OCI-LY1 (cell line): ENCODE results near the gene TGFBRAP1.

Experiments used
- H2AFZ ChIP-seq: fragments of 200-600 bp; sonication (generic), shearing (Covaris generic); 2 replicates; pipeline ENCODE4 v1.6.0; 2014; ENCODE audit warnings: antibody characterized with exemption, mild to moderate bottlenecking, low read length
- H3F3A ChIP-seq: fragments of 200-600 bp; sonication (generic), shearing (Covaris generic); 2 replicates; pipeline ENCODE4 v1.6.0; 2014; ENCODE audit warnings: mild to moderate bottlenecking, antibody characterized with exemption, low read length, moderate library complexity; ENCODE audit not compliant: insufficient read depth
- H3K27ac ChIP-seq: fragments of 200-600 bp; sonication (generic); 2 replicates; pipeline ENCODE4 v1.5.1; 2014; ENCODE audit warnings: low read length, mixed run types, mild to moderate bottlenecking, low read depth; ENCODE audit not compliant: poor library complexity, severe bottlenecking
- H3K27me3 ChIP-seq: fragments of 200-600 bp; sonication (generic); 2 replicates; pipeline ENCODE4 v1.6.0; 2014; ENCODE audit warnings: antibody characterized with exemption, mild to moderate bottlenecking, low read length, moderate library complexity; ENCODE audit not compliant: insufficient read depth
- H3K36me3 ChIP-seq: fragments of 200-600 bp; sonication (generic); 2 replicates; pipeline ENCODE4 v1.6.1; 2014; ENCODE audit warnings: mild to moderate bottlenecking, antibody characterized with exemption, low read length, moderate library complexity, mixed read lengths; ENCODE audit not compliant: insufficient read depth
- H3K4me1 ChIP-seq: fragments of 200-600 bp; sonication (generic); 2 replicates; pipeline ENCODE4 v1.5.1; 2014; ENCODE audit warnings: mild to moderate bottlenecking, low read length, moderate library complexity; ENCODE audit not compliant: insufficient read depth, severe bottlenecking
- H3K4me2 ChIP-seq: fragments of 200-600 bp; sonication (generic), shearing (Covaris generic); 2 replicates; pipeline ENCODE4 v1.6.1; 2014; ENCODE audit warnings: low read length
- H3K4me3 ChIP-seq: fragments of 200-600 bp; sonication (generic); 2 replicates; pipeline ENCODE4 v1.5.1; 2014; ENCODE audit warnings: low read length, low read depth, mild to moderate bottlenecking, mixed read lengths; ENCODE audit not compliant: poor library complexity, severe bottlenecking
- H3K79me2 ChIP-seq: fragments of 200-600 bp; shearing (Covaris generic); 2 replicates; pipeline ENCODE4 v1.6.1; 2016; ENCODE audit warnings: mixed run types, low read length, mixed read lengths; ENCODE audit not compliant: insufficient read depth
- H3K9ac ChIP-seq: fragments of 200-600 bp; sonication (generic), shearing (Covaris generic); 2 replicates; pipeline ENCODE4 v1.6.1; 2014; ENCODE audit warnings: mild to moderate bottlenecking, low read length, mixed read lengths
- H3K9me2 ChIP-seq: fragments of 200-600 bp; sonication (generic), shearing (Covaris generic); 2 replicates; pipeline ENCODE4 v1.6.1; 2014; ENCODE audit warnings: low read depth, mild to moderate bottlenecking, low read length, mixed read lengths
- H3K9me3 ChIP-seq: fragments of 200-600 bp; shearing (Covaris generic); 2 replicates; pipeline ENCODE4 v1.6.1; 2014; ENCODE audit warnings: low read length, mixed read lengths
- H4K20me1 ChIP-seq: fragments of 200-600 bp; sonication (generic), shearing (Covaris generic); 2 replicates; pipeline ENCODE4 v1.6.0; 2016; ENCODE audit warnings: mild to moderate bottlenecking, low read length; ENCODE audit not compliant: insufficient read depth
- CTCF ChIP-seq: fragments of 200-600 bp; sonication (generic), shearing (Covaris generic); IDR thresholded peaks from 2 replicates; pipeline ENCODE4 v1.5.1; 2017; ENCODE audit warnings: mild to moderate bottlenecking, antibody characterized with exemption, low read length, moderate library complexity, mixed read lengths
- EZH2 ChIP-seq: fragments of 200-600 bp; sonication (generic), shearing (Covaris generic); IDR thresholded peaks from 2 replicates; pipeline ENCODE4 v1.8.0; 2017; ENCODE audit warnings: borderline replicate concordance, mixed run types, mild to moderate bottlenecking, antibody characterized with exemption, low read length, moderate library complexity, mixed read lengths

TGFBRAP1 gene

DNA sequence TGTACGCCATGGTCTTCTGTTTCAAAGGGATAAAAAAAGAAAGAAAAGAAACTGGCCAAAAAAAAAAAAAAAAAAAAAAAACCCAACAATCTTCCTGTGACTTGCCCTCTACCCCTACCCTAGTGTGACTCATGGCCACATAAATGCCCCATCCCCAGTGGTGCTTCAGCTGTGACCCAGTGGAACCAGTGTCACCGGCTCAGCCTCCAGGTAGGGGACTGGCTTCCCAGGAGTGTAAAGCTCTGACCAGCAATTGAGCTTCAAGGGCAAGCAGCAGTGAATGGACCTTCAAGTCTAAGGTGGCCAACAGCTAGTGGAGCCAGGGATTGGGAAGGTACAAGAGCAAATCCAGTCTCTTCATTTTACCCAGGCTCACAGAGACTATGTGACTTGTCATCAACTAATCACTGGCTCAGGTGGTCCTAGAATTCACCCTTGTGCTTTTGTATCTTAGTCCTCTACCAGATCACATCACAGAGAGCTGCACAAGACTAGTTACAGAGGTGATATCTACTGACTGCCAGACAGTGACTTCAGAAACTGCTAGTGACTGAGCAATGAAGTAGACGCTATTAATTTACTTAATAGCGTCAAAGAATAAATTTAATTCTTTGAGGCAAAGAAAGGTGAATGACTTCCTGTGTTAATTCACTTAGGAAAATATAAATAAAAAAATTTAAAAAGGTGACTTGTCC is 1.3 kb upstream of the TGFBRAP1 start:
- Histone ChIP-seq H4K20me1 (no peaks in the 10 kb centered on the region), H3K9me2 (no peaks in the 10 kb centered on the region), H3K27ac (peak overlapping the region; percentile 1)

DNA sequence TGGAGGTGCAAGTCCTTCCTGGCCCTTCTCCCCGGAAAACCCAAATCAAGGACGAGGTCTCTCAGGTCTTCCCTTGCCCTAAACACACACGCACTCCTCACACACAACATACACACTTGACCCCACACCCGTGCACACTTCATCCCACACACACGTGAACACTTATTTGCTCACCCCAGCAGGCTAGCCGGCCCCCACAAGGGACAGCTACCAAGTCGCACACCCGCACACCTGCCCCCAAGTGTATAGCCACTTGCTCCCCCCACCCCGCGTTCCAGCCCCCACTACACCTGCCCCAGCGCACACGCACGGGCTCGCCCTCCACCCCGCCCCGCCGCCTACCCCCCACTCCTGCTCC is 359 bp downstream of the TGFBRAP1 start:
- peak overlapping the region; percentile 70 for H3K27ac ChIP-seq
- H2AFZ ChIP-seq: no peak overlapping the region
- H3K79me2 ChIP-seq: peaks cover 49% of the 10 kb centered on the region

More for the DNA sequence above, 1.3 kb upstream of the TGFBRAP1 start:
- Histone ChIP-seq H3K9ac (no peak overlapping the region; the same call in 1 of the 2 replicates), H2AFZ (no peak overlapping the region), H3K9me3 (no peaks in the 10 kb centered on the region), H3K36me3 (peaks cover 11% of the 10 kb centered on the region), H3F3A (0 out of 2 replicates have a peak, but pooled peaks cover 4% of the 10 kb centered on the region), H3K79me2 (peaks cover 34% of the 10 kb centered on the region), H3K4me2 (no peak overlapping the region; the same call in 1 of the 2 replicates), H3K4me3 (no peak overlapping the region), H3K27me3 (no peaks in the 10 kb centered on the region), H3K4me1 (peaks cover 27% of the 10 kb centered on the region)
- TF ChIP-seq EZH2 (no peak), CTCF (no peak)

More for the DNA sequence above, 359 bp downstream of the TGFBRAP1 start:
- Histone ChIP-seq H3K4me3 (peak overlapping the region; percentile 99), H3K9me3 (no peaks in the 10 kb centered on the region), H4K20me1 (no peaks in the 10 kb centered on the region), H3K36me3 (peaks cover 19% of the 10 kb centered on the region), H3K4me1 (peaks cover 34% of the 10 kb centered on the region), H3K9ac (peak overlapping the region; percentile 96), H3K4me2 (peak overlapping the region; percentile 82), H3F3A (0 out of 2 replicates have a peak, but pooled peaks cover 4% of the 10 kb centered on the region), H3K27me3 (no peaks in the 10 kb centered on the region), H3K9me2 (no peaks in the 10 kb centered on the region)
- TF ChIP-seq CTCF (no peak), EZH2 (no peak)
